Stimulated activated CD8-positive, alpha-beta memory T cell treated with anti-CD3 and anti-CD28 coated beads, Interleukin-12 subunit alpha, Interleukin-12 subunit beta, amount 100 ng/mL, for 24 hours (primary cell): Measurements from ENCODE around the gene RFXAP.

Experiments used
- DNase-seq: peaks from one replicate; pipeline ENCODE4 v3.0.0-alpha.2; 2020; ENCODE audit errors: extremely low read depth

Gene RFXAP

GRCh38 chr13:36866232-36866631, 47.2 kb downstream of the RFXAP start:
- DNase-seq = no peak

GRCh38 chr13:36870050-36870692, 51.1 kb downstream of the RFXAP start:
- DNase-seq = no peak

- DNase-seq = no peak
These were observed 53.6 kb downstream of the RFXAP start for GRCh38 chr13:36872621-36873020.

GRCh38 chr13:36875431-36875830, 56.4 kb downstream of the RFXAP start:
- no peak for DNase-seq

- DNase-seq = no peak
These were observed 56.9 kb downstream of the RFXAP start for GRCh38 chr13:36875961-36876360.
